Activated CD8-positive, alpha-beta T cell treated with anti-CD3 and anti-CD28 coated beads for 36 hours (primary cell): ENCODE data around the gene RNF217. TPM values are rescaled to one million over a fixed set of nuclear protein-coding genes. Genes with fewer than 3 reads are reported as not detected.
A peak's percentile ranks its signal among the peaks of the same experiment; 100 is the strongest.

Source experiments
- ATAC-seq: fragments of 200-7000 bp; cut with Tn5 transposase; one replicate; pipeline ENCODE4 v1.10.0; 2021; ENCODE audit warnings: mild to moderate bottlenecking, moderate library complexity
- CTCF ChIA-PET: fragments of 350-600 bp; sonication (Branson Sonifier 250); formaldehyde crosslinking; loops from one replicate; lab custom pipeline; 2021; ENCODE audit warnings: antibody characterized with exemption; lab: Charles Lee
- POLR2A ChIA-PET: fragments of 350-600 bp; sonication (Branson Sonifier 250); formaldehyde crosslinking; loops from one replicate; lab custom pipeline; 2021; ENCODE audit warnings: antibody characterized with exemption; lab: Charles Lee
- DNase-seq: peaks from one replicate; pipeline ENCODE4 v3.0.0-alpha.2; 2020
- H3K27ac Mint-ChIP-seq: one replicate; pipeline ENCODE4 v1.8.0; 2021; ENCODE audit warnings: mild to moderate bottlenecking, mixed read lengths
- H3K27me3 Mint-ChIP-seq: one replicate; pipeline ENCODE4 v1.8.0; 2021; ENCODE audit warnings: mixed read lengths
- H3K36me3 Mint-ChIP-seq: one replicate; pipeline ENCODE4 v1.8.0; 2021; ENCODE audit warnings: low read depth, mixed read lengths
- H3K4me1 Mint-ChIP-seq: one replicate; pipeline ENCODE4 v1.8.0; 2021; ENCODE audit warnings: low read depth, mixed read lengths
- H3K4me3 Mint-ChIP-seq: one replicate; pipeline ENCODE4 v1.8.0; 2021; ENCODE audit warnings: mild to moderate bottlenecking, moderate library complexity, mixed read lengths
- H3K9me3 Mint-ChIP-seq: one replicate; pipeline ENCODE4 v1.8.0; 2021; ENCODE audit warnings: mixed read lengths
- intact Hi-C: fragments of 100-400 bp; cut with micrococcal nuclease; formaldehyde crosslinking; loops from one replicate; pipeline ENCODE4 v1.10.0; 2022
- total RNA-seq, 2 experiments: library from RNA; stranded (reverse); gene quantifications; one replicate each; pipeline ENCODE4 v1.2.3, GENCODE V29; 2021
- TF ChIP-seq, protein P1 (sequence below): fragments of 200-600 bp; IDR thresholded peaks from one replicate; pipeline ENCODE4 v1.8.0; 2022; ENCODE audit warnings: antibody characterized with exemption, mild to moderate bottlenecking

RNF217 gene
- total RNA-seq, 2 experiments from 2014 or later: 0.07 to 0.09 TPM

- Mint-ChIP-seq H3K4me1 (no peaks in the 10 kb centered on the region), H3K27me3 (no peaks in the 10 kb centered on the region), H3K27ac (no peak overlapping the region), H3K9me3 (peaks cover 26% of the 10 kb centered on the region), H3K36me3 (no peaks in the 10 kb centered on the region), H3K4me3 (no peak overlapping the region)
- intact Hi-C loops: loop anchor here (5.0 kb wide), 1 partner anchor 244 kb away; no protein-coding TSS in a partner anchor
- ChIA-PET POLR2A (no interaction called here), CTCF (interaction anchor here (1.6 kb wide), 1 partner anchor 8 kb away, joined by 4 read pairs; no protein-coding TSS in a partner anchor)
- no peak for ATAC-seq
- TF ChIP-seq, protein P1, sequence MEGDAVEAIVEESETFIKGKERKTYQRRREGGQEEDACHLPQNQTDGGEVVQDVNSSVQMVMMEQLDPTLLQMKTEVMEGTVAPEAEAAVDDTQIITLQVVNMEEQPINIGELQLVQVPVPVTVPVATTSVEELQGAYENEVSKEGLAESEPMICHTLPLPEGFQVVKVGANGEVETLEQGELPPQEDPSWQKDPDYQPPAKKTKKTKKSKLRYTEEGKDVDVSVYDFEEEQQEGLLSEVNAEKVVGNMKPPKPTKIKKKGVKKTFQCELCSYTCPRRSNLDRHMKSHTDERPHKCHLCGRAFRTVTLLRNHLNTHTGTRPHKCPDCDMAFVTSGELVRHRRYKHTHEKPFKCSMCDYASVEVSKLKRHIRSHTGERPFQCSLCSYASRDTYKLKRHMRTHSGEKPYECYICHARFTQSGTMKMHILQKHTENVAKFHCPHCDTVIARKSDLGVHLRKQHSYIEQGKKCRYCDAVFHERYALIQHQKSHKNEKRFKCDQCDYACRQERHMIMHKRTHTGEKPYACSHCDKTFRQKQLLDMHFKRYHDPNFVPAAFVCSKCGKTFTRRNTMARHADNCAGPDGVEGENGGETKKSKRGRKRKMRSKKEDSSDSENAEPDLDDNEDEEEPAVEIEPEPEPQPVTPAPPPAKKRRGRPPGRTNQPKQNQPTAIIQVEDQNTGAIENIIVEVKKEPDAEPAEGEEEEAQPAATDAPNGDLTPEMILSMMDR: no peak
- no peak for DNase-seq
Observed at GRCh38 chr6:125111219-125111983, 149.2 kb downstream of the RNF217 start.

GRCh38 chr6:125112934-125113333 is 150.7 kb downstream of the RNF217 start:
- intact Hi-C loops: loop anchor here (5.0 kb wide), 1 partner anchor 246 kb away; no protein-coding TSS in a partner anchor
- POLR2A ChIA-PET: interaction anchor here (1.1 kb wide), 1 partner anchor 17 kb away, joined by 3 read pairs; no protein-coding TSS in a partner anchor

GRCh38 chr6:125114248-125114858 is 152.1 kb downstream of the RNF217 start:
- TF ChIP-seq, protein P1: peak; percentile 65
- peak; percentile 71 for DNase-seq

More at GRCh38 chr6:125112934-125113333, 150.7 kb downstream of the RNF217 start:
- TF ChIP-seq, protein P1: no peak
- Mint-ChIP-seq H3K4me1 (no peaks in the 10 kb centered on the region), H3K4me3 (no peak overlapping the region), H3K36me3 (no peaks in the 10 kb centered on the region), H3K27ac (no peak overlapping the region), H3K27me3 (peaks cover 1% of the 10 kb centered on the region), H3K9me3 (peaks cover 26% of the 10 kb centered on the region)
- CTCF ChIA-PET: interaction anchor here (1.2 to 1.8 kb wide), 2 partner anchors 242 to 326 kb away, joined by 3 to 4 read pairs; no protein-coding TSS in a partner anchor
- DNase-seq (no peak), ATAC-seq (no peak)

GRCh38 chr6:125116170-125116569 is 153.9 kb downstream of the RNF217 start:
- ChIA-PET POLR2A (no interaction called here), CTCF (interaction anchor here (0.8 to 0.9 kb wide), 2 partner anchors 246 to 1314 kb away, joined by 3 read pairs; no protein-coding TSS in a partner anchor)
- Mint-ChIP-seq H3K9me3 (peaks cover 11% of the 10 kb centered on the region), H3K36me3 (no peaks in the 10 kb centered on the region), H3K4me1 (no peaks in the 10 kb centered on the region), H3K4me3 (no peak overlapping the region), H3K27me3 (peaks cover 1% of the 10 kb centered on the region), H3K27ac (no peak overlapping the region)
- ATAC-seq (no peak), DNase-seq (no peak)
- intact Hi-C loops: no loop called here
- TF ChIP-seq, protein P1: no peak

More at GRCh38 chr6:125114248-125114858, 152.1 kb downstream of the RNF217 start:
- H3K9me3 Mint-ChIP-seq: peaks cover 20% of the 10 kb centered on the region
- intact Hi-C loops: loop anchor here (5.0 kb wide), 1 partner anchor 247 kb away; no protein-coding TSS in a partner anchor
- POLR2A ChIA-PET: no interaction called here
- no peaks in the 10 kb centered on the region for H3K36me3 Mint-ChIP-seq
- H3K4me3 Mint-ChIP-seq: no peak overlapping the region
- H3K27me3 Mint-ChIP-seq: peaks cover 1% of the 10 kb centered on the region
- H3K4me1 Mint-ChIP-seq: no peaks in the 10 kb centered on the region
- CTCF ChIA-PET: interaction anchor here (0.6 to 1.8 kb wide), 19 partner anchors 9 to 1312 kb away, joined by 3 to 8 read pairs (median 4); partner anchors contain the start of gene RNF217
- H3K27ac Mint-ChIP-seq: no peak overlapping the region
- no peak for ATAC-seq
